GM19452 (cell line): ENCODE data around the gene TRANK1.
"Not testable (repeated sequence)": the region's sequence is repeated elsewhere in the genome, so short reads cannot be mapped to it uniquely, and the experiment has no call there.

Experiments used
- ATAC-seq: cut with Tn5 transposase; IDR thresholded peaks from one replicate; pipeline ENCODE4 v1.9.1; 2021; ENCODE audit not compliant: unreplicated experiment

TRANK1 gene

DNA sequence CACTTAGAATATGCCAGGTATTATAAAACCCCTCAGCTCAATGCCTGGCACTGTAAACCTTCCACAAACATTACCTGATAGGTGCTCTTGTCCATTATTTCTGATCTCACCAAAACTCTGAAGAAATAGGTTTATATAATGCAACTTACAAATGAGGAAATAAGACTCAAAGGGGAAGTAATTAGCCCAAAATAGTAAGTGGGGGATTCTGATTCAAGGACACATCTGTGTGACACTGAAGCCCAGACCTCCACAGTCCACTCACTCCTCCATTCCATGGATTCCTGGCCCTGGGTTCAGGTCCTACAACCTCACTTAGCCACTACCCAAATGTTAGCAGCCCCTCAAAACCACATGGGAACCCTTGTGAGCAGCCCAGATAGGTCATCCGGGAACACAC is 49.9 kb downstream of the TRANK1 start:
- ATAC-seq = no peak

DNA sequence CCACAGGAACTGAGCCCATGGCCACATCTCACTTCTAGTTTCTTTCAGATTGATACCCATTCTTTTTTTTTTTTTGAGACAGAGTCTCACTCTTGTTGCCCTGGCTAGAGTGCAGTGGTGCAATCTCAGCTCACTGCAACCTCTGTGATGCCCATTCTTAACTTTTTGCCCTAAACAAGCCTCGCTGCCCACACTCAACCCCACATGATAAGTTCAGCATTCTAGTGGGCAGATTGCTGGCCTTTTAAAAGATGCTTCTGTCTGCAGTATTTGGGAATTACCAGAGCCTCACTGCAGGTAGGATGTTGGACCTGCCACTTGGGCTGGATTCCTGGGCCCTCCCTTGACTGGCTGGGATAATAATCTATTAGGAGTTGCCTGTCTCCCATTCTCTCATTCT is 51.0 kb downstream of the TRANK1 start:
- ATAC-seq = no peak

DNA sequence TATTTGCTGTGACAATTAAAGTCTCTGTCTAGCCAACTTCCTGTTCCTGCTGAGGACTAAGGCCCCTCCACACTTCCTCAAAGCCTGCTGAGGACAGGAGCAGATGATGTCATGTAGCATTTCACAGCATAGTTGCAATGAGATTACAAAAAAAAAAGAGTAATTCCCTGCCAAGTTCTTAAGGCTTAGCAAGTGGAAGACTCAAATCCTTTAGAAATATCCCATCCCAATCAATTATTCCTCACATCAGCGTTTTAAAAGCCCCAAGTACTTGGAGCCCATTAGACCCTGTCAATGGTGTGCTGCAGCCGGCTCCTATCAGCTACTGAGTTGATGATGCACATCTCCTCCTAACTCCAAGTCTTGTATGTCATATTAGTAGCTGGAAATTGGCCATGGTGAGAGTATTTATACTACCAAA is 51.7 kb downstream of the TRANK1 start:
- peak; percentile 46 for ATAC-seq

DNA sequence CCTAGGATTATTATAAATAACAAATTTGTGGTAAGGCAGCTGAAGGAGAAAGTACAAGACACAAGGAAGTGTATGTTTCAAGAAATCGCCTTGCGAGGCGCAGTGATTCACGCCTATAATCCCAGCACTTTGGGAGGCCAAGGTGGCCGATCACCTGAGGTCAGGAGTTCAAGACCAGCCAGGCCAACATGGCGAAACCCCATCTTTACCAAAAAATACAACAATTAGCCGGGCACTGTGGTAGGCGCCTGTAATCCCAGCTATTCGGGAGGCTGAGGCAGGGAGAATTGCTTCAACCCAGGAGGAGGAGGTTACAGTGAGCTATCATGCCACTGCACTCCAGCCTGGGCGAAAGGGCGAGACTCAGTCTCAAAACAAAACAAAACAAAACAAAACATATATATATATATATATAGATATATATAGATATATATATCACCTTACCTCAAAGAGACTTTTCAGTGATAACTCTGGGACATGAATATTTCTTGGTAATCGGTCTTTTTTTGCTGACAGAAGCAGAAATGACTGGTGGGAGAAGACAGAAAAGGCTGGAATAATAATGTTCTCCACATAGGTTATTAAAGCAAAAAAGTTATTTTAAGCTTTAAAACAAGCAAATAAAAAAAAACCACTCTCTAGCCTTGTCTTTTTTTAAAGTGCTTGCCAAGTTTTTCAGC is 52.3 kb downstream of the TRANK1 start:
- no peak for ATAC-seq

DNA sequence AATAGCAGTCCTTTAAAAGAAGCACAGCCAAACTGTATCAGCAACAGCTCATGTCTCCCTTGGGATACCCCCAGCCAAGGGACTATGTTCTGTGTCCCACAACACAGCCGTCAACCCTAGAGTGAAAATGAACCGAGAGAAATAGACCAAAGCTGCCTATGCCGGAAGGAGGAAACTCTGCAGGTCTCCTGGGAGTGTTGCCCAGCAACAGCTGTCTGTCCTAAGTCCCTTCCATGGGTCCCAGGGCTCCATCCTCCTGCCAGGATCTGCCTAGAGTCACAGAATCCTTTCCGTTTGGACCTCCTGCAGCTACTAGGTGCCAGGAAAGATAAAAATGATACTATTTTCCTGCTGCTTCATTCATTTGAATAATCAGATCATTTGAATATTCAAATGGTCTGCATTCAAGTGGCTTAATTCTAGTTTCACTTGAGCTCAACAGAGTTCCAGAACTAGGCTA is 53.1 kb downstream of the TRANK1 start:
- ATAC-seq = peak; percentile 80

DNA sequence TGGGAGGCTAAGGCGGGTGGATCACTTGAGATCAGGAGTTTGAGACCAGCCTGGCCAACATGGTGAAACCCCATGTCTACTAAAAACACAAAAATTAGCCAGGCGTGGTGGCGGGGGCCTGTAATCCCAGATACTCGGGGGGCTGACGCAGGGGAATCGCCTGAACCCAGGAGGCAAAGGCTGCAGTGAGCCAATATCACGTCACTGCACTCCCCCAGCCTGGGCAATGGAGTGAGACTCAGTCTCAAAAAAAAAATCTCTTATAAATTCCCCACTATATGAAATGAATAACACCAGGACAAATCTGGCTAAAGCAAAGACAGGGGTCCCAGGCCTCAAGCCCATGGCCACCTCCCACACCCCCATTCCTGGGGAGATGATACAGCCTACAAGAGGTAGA is 53.8 kb downstream of the TRANK1 start:
- not testable (repeated sequence) for ATAC-seq

DNA sequence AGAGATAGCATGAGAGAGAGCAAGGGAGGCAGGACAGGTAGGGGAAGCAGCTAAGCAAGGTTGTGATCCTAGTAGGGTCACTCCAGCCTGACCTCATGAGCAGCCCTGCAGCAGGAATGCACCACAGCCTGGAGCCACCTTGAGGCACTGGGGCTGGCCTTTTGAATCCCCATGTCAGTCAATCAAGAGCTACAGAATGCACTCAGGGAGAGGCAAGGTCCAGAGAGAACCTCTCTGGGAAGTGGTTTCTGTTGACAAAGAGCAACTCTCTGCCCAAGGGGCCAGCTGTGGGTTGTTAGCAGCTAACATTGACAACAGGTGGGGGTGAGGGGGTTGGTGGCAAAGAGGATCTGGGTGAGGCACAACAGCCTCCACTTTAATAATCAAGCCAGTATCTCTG is 54.6 kb downstream of the TRANK1 start:
- no peak for ATAC-seq

DNA sequence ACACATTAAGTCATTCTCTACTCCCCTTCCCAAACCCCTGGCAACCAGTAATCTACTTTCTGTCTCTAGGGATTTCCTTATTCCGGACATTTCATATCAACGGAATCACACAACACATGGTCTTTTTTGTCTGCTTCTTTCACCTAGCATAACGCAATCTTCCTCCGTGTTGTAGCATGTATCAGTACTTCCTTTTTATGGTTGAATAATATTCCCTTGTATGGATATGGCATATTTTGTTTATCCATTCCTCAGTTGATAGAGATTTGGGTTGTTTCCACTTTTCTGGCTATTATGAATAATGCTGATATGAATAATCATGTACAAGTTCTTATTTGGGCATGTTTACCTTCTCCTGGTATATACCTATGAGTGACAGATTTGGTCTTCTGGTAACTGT is 63.1 kb downstream of the TRANK1 start:
- ATAC-seq = no peak

DNA sequence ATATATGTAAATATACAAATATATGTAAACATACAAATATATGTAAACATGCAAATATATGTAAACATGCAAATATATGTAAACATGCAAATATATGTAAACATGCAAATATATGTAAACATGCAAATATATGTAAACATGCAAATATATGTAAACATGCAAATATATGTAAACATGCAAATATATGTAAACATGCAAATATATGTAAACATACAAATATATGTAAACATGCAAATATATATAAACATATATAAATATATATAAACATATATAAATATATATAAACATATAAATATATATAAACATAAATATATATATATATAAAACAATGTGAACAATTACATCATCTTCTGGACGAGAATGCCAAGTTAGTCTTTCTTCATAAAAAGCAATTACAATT is 65.0 kb downstream of the TRANK1 start:
- ATAC-seq = not testable (repeated sequence)

DNA sequence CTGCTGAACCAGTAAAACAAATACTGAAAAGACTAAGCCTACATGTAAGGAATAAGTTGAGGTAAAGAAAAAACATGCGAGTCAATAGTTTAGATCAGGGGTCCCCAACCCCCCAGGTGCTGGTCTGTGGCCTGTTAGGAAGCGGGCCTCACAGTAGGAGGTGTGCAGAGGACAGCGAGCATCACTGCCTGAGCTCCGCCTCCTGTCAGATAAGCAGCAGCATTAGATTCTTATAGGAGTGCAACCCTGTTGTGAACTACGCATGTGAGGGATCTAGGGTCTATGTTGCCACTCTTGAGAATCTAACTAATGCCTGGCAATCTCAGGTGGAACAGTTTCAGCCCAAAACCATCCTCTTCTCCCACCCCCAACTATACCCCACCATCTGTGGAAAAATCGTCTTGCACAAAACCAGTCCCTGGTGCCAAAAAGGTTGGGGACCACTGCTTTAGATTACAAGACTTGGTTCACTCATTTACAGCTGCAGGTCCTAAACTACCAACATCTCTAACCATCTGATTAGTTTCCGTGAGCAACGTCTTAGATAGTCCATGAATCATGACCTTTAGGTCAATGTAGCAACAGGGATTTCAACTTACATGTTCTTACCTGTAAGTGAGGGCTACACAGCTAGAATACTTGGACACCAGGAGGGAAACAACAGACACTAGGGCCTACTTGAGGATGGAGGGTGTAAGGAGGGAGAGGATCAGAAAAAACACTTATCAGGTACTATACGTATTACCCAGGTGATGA is 66.7 kb downstream of the TRANK1 start:
- no peak for ATAC-seq

DNA sequence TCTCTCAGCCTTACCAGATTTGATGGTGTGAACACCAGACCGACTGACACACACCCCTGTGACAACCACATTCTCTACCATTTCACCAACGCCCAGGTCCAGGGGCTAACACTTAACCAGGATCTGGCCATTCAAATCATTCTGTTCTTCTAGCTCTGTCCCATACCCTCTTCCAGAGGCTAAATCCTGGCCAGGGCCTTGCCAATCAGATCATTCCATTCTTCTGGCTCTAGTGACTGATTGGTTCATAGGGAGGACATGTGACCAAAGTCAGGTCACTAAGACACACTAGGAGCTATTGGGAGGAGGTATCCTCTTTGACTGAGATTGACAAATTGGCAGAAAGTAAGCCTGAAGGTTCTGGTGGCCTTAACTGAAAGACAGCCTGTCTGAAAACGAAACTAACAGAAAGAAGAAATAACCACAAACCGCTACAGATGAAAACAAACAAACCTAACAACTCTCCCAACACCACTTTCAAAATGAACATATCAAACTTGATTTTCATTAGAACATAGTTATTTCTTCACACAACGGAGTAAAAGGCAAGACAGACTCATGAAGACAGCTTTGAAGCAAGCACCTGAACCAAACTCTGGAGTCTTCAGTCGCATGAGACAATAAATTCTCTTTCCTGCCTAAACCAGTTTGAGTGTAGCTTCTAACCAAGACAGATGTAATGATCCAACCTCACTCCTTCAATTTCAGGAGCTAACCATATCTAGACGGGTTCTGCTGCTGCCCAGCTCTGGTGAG is 68.5 kb downstream of the TRANK1 start:
- ATAC-seq = peak; percentile 99

DNA sequence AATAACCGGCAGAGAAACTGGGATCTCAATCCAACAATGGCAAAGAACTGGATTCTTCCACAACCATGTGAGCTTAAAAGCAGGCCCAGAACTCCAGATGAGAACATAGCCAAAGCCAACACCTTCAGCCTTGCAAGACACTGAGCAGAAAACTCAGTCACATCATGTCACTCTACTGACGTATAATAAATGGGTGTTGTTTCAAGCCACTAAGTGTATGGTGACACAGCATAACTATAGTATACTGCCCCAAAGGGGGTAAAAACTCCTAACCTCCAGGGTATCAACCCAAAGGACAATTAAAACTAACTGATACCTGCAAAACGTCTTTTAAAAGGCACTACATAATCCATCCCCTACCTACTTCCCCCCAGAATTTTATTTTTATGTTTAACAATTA is 69.5 kb downstream of the TRANK1 start:
- ATAC-seq = no peak

DNA sequence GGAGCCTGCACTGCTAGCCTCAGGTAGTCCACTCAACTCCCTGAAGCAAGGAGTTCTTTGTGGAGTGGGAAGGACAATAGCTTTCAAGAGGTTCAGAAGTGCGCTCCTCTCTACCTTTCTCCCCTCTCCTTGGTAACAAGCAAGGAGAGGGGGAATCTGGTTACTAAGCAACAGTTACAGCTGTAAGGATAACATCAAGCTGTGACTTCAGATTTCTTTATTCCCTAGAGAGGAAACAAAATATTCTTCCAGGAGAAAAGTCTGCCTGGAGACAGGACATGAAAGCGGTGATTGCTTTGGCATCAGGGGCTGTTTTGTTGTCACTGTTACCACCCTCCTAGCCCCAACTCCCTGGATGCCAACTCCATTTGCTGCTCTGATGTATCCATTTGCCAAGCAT is 70.4 kb downstream of the TRANK1 start:
- ATAC-seq = no peak

DNA sequence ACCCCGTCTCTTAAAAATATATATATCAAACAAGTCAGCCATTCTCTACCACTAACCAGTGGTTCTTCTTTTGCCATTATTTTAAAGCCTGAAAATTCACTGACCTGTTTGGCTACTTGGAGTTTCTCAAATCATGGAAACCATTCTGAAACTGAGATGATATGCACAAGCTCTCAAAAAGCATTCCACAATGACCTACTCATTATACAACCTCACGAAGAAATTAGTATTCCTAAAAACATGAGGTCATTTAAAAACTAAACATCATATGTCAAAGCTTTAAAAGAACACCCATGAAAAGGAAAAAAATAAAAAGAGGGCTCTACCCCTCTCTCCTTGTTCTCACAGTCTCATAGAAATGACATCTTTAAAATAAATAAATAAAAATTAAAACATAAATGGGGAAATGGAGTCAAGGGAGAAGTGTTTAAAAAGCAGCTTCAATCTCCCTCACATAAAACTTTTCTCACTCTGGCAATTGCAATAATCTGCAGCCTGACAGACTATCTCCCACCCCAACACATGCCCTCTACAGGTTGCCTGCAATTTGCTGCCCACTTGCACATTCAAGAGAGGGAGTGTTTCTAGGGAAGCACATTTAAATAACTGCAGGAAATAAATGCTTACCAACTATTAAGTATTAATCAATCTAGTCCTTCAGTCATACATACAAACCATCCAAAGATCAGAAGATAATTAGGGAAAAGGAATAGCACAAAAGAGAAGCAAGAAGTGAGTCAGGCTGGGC is 73.3 kb downstream of the TRANK1 start:
- no peak for ATAC-seq

DNA sequence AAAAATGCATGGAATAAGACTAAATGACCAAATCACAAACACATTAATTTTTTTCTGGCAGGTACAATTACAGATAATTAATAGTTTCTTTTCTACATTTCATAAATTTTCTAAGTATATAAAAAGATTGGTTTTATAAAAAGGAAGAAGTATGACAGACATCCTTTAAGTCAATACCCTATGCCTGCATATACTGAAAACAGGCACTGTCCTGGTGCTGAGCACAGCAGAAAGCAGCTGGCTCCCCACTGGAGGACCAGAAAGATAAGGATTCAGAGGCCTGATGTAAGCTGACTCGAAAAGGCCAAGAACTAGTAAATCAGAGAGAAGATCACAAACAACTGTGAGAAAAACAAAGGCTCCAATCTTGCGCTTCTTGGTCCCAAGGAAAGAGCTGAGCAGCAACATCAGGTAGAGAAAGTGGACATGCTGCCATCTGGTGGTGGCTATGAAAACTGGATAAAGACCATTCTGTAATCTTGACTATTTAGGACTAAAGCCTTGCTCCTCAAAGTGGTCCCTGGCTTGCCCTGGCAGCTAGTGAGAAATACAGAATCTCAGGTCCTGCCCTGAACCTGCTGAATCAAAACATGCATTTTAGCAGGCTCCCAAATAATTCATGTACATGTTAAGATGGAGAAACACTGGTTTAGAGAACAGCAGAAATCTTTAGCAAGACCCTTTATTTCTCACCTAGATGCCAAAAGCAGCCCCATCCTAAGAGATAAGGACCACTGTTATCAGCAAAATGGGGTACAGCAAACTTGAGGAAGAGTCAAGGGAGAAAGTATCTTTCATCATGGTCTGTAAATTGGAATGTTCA is 76.0 kb downstream of the TRANK1 start:
- peak; percentile 97 for ATAC-seq

DNA sequence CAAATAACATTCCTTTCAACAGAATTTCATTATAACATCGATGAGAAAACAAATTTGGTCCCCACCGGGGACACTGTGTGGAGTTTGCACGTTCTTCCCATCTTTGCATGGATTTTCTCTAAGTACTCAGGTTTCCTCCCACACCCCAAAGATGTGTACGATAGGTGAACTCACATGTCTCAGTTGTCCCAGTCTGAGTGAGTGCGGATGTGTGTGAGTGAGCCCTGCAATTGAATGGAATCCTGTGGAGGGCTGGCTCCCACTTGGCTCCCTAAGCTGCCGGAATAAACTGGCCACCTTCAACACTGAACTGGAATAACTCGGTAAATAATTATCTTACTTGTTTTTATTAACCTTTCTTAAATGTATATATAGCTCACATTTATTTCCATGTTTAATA is 77.0 kb downstream of the TRANK1 start:
- ATAC-seq = no peak

DNA sequence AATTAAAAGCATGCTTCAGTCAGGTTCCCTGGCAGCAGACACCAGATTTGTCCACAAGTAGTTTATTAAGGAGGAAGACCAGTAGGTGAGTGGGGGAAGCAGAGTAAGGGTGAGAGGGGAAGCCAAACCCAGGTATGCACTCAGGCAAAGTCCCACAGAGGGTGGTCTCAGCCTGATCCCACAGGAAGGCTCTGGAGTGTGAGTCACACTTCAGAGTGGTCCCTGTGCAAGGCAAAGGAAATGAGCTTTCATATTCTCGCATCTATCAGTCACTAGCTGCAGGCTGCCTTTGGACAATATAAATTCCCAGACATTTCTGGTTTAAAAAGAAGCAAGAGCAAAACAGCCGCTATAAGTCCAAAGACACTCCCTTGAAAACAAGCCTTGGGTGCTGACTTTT is 78.5 kb downstream of the TRANK1 start:
- ATAC-seq = no peak

DNA sequence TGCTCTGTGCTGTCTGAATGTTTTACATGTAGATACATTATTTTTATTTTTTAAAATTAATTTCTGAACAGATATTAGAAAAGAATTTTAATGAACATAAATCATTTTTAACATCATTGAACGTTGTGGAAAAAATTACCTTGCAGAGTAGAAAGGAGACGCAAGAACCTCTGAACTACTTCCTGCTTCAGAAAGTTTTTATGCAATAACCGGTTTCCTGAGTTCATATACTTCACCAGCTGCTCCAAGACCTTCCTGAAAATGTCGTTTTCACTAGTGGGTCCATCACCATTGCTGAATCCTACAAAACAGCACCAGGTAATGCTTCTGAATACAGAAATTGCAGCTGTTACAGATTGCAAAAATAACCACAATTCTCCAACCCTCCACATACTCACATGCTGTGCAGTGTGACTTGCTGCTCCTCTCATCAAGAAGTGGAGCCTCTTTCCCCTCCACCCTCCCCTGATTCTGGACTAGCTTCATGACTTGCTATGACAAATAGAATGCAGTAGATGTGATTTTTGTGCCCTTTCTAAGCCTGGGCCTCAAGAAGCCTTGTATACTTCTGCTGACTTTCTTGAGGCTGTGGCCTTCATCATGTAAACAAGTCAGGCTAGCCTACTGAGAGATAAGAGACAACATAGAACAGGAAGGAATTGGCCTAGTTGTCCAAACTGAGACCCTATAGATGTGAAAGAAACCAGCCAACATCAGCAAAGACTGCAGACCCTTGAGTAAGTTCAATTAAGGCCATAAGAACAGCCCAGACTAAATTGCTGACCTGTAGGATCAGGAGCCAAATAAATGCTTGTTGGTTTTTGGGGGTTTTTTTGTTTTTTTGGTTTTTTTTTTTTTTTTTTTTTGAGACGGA is 80.4 kb downstream of the TRANK1 start:
- ATAC-seq = no peak

DNA sequence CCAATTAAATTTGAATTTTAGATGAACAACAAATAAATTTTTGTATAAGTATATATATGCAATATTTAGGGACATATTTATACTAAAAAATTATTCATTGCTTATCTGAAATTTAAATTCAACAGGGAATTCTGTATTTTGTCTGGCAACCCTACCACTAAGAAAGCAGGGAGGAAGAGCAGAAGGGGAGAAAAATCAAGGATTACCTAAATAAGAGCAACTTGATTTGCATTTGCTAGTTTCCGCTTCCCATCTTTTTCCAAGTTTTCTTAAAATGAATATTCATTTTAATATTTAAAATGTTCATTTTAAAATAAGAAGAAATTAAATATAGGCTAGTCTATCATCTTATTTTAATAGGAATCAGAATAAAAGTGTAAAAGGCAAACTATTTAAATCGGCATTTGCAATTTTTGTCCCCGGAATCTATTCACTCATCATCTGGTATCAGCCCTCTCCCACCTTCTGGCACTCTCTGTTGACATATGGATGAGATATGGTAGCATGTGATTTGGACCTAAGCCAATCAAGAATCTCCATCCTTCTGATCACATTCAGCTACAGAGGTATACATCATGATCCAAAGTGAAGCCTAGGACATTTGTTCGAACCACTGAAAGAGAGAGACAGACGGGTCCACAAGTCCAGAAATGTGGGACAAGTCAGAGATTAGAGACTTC is 82.6 kb downstream of the TRANK1 start:
- ATAC-seq = no peak
